GM18499 (cell line): ENCODE results near the gene CSMD2.

ENCODE experiments used
- ATAC-seq: cut with Tn5 transposase; IDR thresholded peaks from one replicate; pipeline ENCODE4 v1.9.1; 2021; ENCODE audit warnings: moderate number of reproducible peaks; ENCODE audit not compliant: insufficient read depth, unreplicated experiment

The CSMD2 gene

DNA sequence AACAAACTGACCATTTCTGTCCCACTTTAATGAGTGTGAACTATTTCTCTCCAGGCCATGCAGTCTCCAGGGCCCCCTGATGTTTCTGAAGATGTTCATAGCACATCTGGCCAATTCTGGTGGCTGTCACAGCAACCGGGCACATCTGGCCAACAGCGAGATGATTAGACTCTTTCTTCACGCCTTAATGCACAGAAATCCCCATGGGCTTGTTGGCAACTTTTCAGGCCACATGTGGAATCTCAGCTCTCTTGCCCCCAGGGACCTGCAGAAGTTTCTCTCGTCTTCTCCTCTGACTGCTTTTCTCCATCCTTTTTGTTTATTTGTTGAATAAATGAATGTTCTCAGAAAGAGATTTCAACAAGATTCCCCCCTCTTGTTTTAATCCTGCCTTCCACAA lies 372.4 kb downstream of the CSMD2 start:
- ATAC-seq, result no peak

DNA sequence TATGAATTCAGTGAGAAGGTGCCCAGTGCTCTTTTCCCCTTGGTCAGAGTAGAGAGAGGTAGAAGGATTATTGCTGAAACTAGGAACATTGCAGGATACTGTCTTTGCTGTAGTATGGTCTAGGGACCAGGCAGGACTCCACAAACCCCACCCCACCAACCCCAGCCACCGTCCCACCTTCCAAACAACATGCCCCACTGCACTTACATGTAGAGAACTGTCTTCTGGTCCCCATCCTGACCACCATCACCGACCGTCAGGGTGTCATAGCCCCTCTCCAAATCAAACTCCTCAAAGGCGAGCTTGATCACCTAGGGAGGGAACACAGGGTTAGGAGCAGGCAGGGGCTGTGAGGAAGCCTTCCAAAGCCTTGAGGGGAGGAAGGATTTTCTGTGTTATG lies 372.8 kb downstream of the CSMD2 start:
- no peak for ATAC-seq

DNA sequence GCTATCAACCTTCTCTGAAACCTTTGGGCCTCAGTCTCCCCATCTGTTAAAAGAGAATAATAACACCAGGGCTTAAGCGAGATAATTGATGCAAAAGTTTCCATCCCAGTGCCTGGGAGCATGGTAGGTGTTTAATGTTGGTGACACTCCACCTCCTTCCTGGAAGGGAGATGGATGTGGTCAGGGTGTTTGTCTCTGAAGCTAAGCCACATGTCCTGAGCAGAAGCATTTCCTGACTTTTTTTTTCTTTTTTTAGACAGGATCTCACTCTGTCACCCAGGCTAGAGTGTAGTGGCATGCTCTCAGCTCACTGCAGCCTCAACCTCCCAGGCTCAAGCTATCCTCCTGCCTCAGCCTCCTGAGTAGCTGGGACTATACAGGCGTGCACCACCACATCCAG lies 373.8 kb downstream of the CSMD2 start:
- no peak for ATAC-seq

DNA sequence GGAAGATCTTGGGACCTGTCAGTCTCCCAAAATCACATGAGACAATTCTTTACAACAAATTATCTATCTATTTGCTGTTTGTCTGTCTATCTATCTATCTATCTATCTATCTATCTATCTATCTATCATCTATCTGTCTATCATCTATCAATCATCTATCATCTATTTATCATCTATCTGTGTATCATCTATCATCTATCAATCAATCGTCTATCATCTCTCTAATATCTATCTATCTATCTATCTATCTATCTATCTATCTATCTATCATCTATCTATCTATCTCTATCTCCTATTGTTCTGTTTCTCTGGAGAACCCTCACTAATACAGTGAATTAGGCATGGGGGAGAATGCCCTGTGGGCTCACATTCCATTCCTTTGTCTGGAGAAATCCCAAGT lies 374.5 kb downstream of the CSMD2 start:
- ATAC-seq, result no peak

DNA sequence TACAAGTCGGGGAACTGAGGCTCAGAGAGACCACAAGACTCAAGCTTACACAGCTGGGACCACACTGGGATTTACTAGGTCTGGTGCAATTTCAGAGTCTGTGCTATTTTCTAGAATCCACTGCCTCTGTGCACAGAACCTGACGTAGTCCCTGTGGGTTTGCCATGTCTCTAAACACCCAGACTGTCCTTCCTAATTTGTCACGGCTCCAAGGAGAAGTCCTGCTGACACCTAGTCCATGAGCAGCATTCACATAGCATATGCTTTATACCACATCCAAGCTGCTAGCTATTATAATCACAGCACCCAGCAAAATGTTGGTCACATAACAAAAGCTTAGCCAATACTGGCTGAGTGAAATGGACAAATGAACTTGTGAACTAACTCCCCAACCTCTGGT lies 380.2 kb downstream of the CSMD2 start:
- no peak for ATAC-seq

DNA sequence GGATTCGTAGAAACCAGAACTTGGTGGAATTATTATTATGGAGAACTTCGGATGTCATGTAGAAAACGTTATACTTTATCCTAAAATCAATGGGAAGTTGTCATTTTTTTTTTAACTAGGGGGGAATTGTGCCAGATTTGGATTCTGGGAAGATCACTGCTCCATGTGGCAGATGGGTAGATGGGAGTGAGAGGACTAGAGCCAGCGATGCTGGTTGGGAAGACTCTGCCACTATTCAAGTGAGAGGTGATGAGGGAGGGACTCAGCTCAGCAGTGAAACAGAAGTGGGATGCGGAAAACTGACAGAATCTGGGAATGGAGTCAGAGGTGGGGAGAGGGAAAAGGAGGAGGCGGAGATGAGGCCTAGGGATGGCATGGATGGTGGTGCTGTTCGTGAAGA lies 382.3 kb downstream of the CSMD2 start:
- no peak for ATAC-seq

DNA sequence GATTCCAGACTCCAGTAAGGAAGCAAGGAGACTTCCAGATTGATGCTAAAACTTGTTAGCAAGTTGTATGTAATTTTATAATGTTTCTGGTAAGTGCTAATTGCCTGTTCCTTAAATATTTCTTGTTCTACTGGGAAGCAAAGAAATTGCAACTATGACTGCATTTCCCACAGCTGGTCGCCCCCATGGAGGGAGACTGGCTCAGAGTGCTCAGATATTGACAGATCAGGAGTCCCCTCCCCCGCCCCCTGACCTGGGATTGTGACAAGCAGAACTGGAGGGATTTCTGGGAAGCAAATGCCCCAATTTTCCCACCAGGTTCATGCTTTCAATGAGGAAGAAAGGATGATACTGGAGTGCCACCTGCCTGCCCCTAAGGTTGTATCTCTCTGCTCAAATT lies 383.4 kb downstream of the CSMD2 start:
- no peak for ATAC-seq

DNA sequence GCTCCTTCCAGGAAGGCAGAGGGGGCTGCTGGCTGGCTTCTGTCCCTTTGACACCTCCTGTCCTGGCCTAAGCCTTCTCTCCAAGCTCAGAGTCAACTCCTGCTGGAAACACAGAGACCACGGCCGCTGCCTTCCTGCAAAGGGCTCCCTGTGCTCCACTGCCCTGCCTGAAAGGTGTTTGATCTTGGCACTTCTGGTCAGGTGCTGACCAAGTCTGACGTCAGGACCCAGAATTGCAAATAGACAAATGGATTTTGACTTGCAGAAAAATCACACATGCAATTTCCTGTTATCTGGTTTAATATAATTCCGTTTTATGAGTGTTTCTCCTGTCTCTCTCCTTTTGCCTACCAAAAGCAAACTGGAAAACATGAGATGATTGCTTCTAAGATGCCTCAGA lies 387.7 kb downstream of the CSMD2 start:
- ATAC-seq, result no peak

DNA sequence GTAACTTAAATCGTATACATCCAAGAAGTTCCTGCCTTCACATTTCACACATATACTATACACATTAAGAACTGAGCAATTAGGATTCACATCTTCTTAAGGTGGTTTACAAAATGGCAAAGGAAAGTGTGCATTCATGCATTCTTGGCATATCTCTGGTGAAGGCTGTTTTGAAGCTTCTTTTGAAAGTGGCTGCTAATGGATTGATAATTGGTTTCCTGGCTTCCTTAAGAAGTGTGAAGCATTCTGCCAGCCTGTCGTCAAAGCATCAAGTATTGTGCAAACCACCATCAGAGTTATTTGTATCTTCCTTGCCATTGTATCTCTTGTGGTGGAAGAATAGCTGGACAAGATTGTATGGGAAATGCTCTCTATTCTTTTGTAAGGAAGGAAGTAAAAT lies 396.2 kb downstream of the CSMD2 start:
- no peak for ATAC-seq

DNA sequence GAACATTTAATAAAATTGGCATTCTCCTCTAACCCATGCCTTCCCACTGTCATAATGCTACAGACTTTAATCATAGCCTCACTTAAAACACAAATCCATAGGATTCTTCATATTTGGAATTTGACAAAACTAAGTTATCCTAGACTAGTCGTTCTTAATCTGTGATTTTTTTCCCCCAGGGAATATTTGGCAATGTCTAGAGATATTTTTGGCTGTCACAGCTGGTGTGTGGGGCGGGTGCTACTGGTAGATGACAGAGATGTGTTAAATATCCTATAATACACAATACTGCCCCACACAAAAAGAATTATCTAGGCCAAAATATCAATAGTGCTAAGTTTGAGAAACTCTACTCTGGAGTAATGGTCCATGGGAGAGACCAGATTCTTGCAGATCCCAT lies 396.9 kb downstream of the CSMD2 start:
- no peak for ATAC-seq

DNA sequence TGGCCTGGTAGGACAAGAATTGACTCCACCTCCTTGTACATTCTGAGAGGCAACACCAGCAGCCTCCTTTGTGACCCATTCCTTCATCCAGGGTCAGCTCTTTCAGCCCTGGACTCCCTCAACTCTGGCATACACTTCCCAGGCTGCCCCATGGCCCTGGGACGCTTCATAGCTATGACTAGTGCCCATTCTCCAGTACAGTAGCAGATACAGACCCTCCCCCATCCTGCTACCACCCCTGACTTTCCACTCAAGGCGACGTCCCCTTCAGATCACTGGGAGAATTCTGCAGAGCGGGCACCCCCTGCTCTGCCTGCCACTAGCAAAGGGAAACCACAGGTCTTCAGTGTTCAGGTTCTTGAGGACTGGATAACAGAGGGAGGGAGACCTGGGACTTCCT lies 400.9 kb downstream of the CSMD2 start:
- no peak for ATAC-seq

DNA sequence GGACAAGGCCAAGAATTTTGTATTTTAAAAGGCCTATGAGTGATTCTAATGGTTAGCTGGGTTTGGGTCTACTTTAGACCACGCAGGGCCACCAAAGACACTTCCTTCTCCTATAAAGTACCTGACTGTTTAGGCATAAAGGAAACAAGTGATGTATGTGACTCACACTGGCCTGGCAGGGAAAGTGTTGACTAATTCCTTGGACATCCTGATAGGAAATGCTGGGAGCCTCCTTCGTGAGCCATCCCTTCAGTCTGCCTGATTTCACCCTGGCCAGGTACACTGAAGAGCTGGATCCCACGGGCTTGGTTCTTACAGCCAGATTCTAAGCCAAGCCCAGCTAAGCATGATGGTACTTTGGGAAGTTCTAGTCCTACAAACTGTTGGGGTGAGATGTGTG lies 401.6 kb downstream of the CSMD2 start:
- no peak for ATAC-seq

DNA sequence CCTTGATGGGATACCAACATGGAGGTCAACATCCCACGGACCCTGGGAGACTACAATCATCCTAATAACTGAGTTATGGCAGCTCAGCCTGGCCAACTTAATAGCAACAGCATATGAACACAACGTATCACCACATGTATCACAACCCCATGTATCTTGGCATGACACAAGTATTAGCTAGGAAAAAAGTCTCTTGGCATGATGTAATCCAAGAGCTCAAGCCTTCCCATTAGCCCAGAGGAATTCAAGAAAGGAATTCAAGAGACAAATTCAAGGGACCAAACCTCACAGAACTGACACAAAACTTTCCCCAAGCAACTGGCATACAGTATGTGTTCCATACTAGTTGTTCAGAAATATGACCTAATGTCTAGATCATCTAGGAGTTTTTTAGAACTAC lies 402.1 kb downstream of the CSMD2 start:
- ATAC-seq, result no peak

DNA sequence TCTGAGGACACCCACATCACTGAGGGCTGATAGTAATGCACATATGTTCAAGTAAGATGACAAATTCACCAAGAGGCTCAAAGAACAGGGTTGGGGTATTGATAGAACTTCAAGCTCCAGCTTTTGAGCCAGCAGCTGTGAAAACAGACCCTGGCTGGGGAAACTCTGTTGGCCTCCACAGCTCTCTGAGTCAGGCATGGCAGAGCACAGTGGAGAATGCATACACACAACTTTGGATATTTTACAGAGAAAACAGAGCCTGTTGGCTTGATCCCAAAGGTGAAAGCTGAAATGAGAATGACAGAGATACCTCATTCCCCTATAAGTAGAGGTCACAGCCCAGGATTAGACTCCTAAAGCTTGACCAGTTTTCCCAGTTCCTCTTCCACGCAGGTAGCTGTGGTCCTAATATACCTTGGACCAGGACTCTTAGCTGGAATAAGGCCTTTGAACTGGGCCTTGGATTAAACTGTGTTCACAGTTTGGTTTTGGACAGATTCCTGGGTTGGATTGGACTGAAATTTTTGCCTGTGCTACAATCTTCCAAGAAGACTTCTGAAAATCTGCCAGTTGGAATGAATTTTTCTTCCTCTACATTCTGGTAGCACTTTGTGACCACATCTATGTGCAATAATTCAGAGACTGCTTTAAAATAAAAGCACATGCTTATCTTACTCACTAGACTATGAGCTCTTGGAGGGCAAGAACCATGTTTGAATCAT lies 402.8 kb downstream of the CSMD2 start:
- ATAC-seq, result no peak

DNA sequence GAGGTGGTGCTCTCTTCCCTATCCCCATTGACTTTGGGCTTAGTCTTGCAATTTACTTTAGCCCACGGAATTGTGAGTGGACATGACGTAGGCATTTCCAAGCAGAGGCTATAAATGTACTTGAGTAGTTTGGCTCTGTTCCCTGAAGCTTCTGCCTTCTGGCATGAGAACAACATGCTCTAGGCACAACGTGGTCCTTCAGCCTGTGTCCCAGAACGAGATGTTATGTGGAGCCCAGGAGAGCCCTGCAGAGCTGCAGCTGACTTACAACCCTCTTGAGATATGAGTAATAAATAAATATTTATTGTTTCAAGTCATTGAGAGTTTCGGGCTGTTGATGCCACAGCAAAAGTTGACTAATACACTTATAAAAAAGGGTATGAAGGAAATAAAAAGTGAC lies 406.3 kb downstream of the CSMD2 start:
- ATAC-seq, result no peak

DNA sequence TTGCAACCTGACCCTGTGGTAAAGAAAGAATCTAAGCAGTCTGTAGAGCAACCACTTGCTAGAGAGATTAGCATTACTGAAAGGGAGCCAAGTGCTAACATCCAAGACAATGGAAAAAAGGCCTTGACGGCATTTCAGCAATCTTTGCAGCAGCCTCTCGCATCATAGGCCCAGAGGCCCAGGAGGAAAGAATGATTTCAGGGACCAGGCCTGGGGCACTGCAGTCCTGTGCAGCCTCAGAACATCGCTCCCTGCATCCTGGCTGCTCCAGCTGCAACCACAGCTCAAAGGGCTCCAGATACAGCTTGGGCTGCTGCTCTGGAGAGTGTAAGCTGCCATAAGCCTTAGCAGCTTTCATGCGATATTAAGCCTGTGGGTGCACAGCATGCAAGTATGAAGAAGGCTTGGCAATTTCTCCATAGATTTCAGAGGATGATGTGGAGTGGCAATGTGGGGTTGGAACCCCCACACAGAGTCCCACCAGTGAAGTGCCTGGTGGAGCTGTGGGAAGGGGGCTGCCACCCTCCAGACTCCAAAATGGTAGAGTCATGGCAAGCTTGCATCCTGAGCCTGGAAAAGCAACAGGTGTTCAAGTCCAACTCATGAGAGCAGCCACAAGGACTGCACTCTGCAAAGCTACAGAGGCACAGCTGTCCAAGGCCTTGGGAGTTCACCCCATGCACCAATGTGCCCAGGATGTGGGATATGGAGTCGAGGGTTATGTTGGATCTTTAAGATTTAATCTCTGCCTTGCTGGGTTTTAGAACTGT lies 411.8 kb downstream of the CSMD2 start:
- no peak for ATAC-seq

DNA sequence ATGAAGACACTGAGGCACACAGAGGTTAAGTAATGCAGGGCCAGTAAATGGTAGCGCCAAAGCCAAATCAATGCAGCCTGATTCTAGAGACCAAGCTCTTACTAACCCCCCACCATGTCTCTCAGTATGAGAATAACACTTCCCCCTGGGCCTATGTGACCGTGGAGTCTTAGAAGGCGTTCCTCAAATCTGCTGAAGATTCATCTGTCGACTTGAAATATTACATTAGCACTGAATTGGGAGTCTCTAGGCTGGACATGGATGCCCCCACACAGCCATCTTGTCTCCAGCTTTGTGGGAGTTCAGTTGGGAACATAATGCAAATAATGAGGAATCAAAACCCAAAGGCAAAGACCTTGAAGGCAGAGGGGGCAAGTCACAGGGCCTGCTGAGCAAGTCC lies 419.1 kb downstream of the CSMD2 start:
- no peak for ATAC-seq

DNA sequence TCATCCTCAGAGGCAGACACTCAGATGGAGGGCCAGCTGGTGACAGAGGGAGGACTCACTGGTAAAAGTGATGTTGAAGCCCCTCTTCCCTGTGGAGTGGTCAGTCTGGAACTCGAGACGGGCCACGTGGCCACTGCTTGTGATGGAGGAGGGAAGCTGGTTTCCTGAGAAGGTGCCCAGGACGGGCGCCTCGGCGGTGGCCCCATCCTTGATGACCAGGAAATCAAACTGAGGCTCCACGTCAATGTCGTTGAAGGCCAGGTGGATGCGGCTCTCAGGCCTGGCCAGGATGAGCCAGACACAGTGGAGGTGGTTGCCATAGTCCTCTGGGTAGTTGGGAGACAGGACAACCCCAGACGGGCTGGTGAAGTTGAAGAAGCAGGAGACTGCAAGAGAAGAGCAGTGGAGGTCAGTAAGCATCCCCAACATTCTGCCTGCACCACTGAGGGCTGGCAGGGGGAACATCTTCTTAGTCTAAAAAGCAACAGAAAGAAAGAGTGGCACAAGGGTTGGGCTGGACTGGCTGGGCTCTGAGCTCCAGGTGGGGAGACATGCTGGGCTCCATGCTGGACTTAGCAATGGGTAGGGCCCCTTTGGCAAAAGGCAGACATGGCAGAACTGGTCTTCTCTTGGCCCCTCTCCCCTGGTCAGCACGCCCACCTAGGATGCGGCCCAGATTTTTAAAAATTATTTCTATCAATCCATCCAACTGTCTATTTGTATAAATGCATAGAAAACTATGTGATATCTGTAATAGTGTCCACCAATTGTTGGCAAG lies 421.6 kb downstream of the CSMD2 start:
- ATAC-seq, result no peak

DNA sequence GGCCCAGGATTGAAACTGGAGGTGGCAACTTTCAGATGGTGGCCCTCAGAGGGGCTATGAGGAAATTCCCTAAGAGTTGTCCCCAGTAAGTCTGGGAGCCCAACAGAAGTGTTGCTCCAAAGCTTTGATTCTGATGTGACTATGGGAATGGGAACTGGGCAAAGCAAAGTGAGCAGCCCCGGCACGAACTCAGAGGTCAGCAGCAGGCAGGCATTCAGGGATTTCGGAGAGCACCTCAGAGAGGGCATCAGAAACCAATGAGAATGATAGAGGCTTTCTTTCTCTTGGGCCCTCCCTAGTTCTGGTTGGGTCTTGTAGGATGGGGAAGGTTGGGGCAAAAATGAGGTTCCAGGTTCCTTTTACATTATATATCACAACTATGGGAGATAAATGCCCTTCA lies 422.4 kb downstream of the CSMD2 start:
- no peak for ATAC-seq

DNA sequence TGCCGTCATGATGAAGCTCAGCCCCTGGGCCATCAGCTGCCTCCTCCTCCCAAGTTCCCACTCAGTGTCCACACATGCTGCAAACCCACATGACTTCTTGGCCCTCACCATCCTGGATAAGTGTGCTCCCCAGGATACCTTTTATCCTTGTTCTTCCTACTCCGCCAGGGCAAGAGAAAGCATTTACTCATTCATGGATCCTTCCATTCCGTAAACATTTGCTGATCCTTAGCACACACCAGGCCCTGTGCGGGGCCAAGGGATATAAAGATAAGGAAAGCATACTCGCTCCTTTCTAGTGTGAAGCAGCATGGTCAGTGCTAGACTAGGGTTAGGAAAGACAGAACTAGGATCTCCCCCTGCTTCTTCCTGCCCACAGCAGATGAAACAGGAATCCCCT lies 423.3 kb downstream of the CSMD2 start:
- no peak for ATAC-seq

DNA sequence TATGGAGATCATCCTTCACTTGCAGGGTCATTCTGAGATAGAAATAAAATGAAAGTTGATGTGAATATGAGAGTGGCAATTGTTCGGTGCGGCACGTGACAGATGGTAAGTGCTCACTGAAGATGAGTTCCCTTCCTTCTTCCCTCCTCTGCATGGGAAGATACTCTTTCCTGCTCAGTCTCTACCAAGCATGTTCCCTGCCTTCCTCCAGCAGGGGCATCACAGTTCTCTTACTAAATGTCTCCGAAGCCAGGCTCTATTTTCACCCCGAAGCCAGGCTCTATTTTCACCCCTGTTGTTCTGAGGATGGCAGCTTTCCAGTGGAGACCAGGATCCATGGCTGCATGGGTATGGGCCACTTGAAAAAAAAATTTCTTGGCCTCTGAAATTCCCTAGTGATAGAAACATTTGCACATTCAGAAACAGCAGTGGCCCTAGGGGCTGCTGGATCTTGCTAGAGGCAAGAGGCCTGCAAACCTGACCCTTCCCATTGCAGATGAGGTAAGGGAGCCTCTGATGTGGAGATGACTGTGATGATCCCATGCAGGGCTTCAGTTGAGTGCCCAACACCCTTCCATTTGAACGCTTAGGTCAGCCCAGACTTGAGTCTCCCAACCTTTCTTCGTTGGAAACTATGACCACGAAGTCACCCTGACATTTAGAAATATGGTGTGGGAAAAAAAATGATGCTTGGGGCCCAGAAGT lies 424.8 kb downstream of the CSMD2 start:
- no peak for ATAC-seq
